Chondrocyte (in vitro differentiated cells): ENCODE data around the gene PROKR1. TPM values are rescaled to one million over a fixed set of nuclear protein-coding genes. Genes with fewer than 3 reads are reported as not detected.

Experiments used
- DNase-seq: peaks from one replicate; pipeline ENCODE4 v3.0.0; 2021; ENCODE audit warnings: mixed read lengths, low spot score
- H3K27ac Mint-ChIP-seq: one replicate; pipeline ENCODE4 v1.8.0; 2021; ENCODE audit warnings: mild to moderate bottlenecking, moderate library complexity, mixed read lengths; ENCODE audit not compliant: unreplicated experiment
- H3K27me3 Mint-ChIP-seq: 2 replicates; pipeline ENCODE4 v1.8.0; 2021; ENCODE audit warnings: low read depth, mixed read lengths
- H3K36me3 Mint-ChIP-seq: 2 replicates; pipeline ENCODE4 v1.8.0; 2021; ENCODE audit warnings: low read depth, mixed read lengths
- H3K4me1 Mint-ChIP-seq: 2 replicates; pipeline ENCODE4 v1.8.0; 2021; ENCODE audit warnings: low read depth, mild to moderate bottlenecking, mixed read lengths
- H3K4me3 Mint-ChIP-seq: one replicate; pipeline ENCODE4 v1.8.0; 2021; ENCODE audit warnings: mild to moderate bottlenecking, moderate library complexity, mixed read lengths; ENCODE audit not compliant: unreplicated experiment
- H3K9me3 Mint-ChIP-seq: 2 replicates; pipeline ENCODE4 v1.8.0; 2021; ENCODE audit warnings: low read depth, mixed read lengths
- CTCF ChIP-seq: fragments of 200-600 bp; sonication (generic); IDR thresholded peaks from 2 replicates; pipeline ENCODE4 v1.5.0; 2021; ENCODE audit warnings: antibody characterized with exemption, mild to moderate bottlenecking, moderate library complexity
- total RNA-seq: library from RNA; stranded (reverse); gene quantifications from 3 replicates; pipeline ENCODE4 v1.2.1, GENCODE V29; 2021

Gene PROKR1
- total RNA-seq, 1 donor from 2014 or later: not detected

- TF ChIP-seq CTCF: no peak
- no peak for DNase-seq
- Mint-ChIP-seq H3K27ac (no peak overlapping the region), H3K36me3 (peaks cover 9% of the 10 kb centered on the region), H3K9me3 (peaks cover 57% of the 10 kb centered on the region), H3K4me1 (no peaks in the 10 kb centered on the region), H3K27me3 (no peaks in the 10 kb centered on the region), H3K4me3 (no peak overlapping the region)
Measured at GRCh38 chr2:68603059-68603458, 40.3 kb upstream of the PROKR1 start.

GRCh38 chr2:68604077-68604476, 39.3 kb upstream of the PROKR1 start:
- Mint-ChIP-seq H3K4me1 (no peaks in the 10 kb centered on the region), H3K9me3 (peaks cover 58% of the 10 kb centered on the region), H3K36me3 (peaks cover 8% of the 10 kb centered on the region), H3K27me3 (no peaks in the 10 kb centered on the region), H3K27ac (no peak overlapping the region), H3K4me3 (no peak overlapping the region)
- TF ChIP-seq CTCF: no peak
- DNase-seq: no peak

GRCh38 chr2:68605939-68606338, 37.4 kb upstream of the PROKR1 start:
- H3K4me1 Mint-ChIP-seq: no peaks in the 10 kb centered on the region
- TF ChIP-seq CTCF: no peak
- H3K4me3 Mint-ChIP-seq: no peak overlapping the region
- H3K36me3 Mint-ChIP-seq: peaks cover 6% of the 10 kb centered on the region
- H3K27ac Mint-ChIP-seq: no peak overlapping the region
- no peak for DNase-seq
- peaks cover 50% of the 10 kb centered on the region for H3K9me3 Mint-ChIP-seq
- no peaks in the 10 kb centered on the region for H3K27me3 Mint-ChIP-seq

- DNase-seq: no peak
- no peak overlapping the region for H3K27ac Mint-ChIP-seq
- H3K9me3 Mint-ChIP-seq: peaks cover 48% of the 10 kb centered on the region
- no peaks in the 10 kb centered on the region for H3K27me3 Mint-ChIP-seq
- TF ChIP-seq CTCF: no peak
- no peak overlapping the region for H3K4me3 Mint-ChIP-seq
- H3K4me1 Mint-ChIP-seq: no peaks in the 10 kb centered on the region
- H3K36me3 Mint-ChIP-seq: peaks cover 2% of the 10 kb centered on the region
Measured at GRCh38 chr2:68606759-68607158, 36.6 kb upstream of the PROKR1 start.

GRCh38 chr2:68607837-68608236, 35.5 kb upstream of the PROKR1 start:
- no peak for DNase-seq
- Mint-ChIP-seq H3K4me3 (no peak overlapping the region), H3K36me3 (no peaks in the 10 kb centered on the region), H3K9me3 (peaks cover 45% of the 10 kb centered on the region), H3K27me3 (no peaks in the 10 kb centered on the region), H3K4me1 (no peaks in the 10 kb centered on the region), H3K27ac (no peak overlapping the region)
- TF ChIP-seq CTCF: no peak
